VCaP (cell line): ENCODE measurements around the gene IRF2BP1.

Experiments
- H3K27ac ChIP-seq: fragments of 450-650 bp; 2 replicates; pipeline ENCODE4 v1.5.1; 2017
- TF ChIP-seq, protein P1 (sequence below): fragments of 450-650 bp; conservative IDR thresholded peaks from 2 replicates; pipeline ENCODE4 v1.5.1; 2017; ENCODE audit warnings: mild to moderate bottlenecking, moderate library complexity

IRF2BP1 gene

GRCh38 chr19:45883586-45883880 lies 2.4 kb downstream of the IRF2BP1 start:
- TF ChIP-seq, protein P1, sequence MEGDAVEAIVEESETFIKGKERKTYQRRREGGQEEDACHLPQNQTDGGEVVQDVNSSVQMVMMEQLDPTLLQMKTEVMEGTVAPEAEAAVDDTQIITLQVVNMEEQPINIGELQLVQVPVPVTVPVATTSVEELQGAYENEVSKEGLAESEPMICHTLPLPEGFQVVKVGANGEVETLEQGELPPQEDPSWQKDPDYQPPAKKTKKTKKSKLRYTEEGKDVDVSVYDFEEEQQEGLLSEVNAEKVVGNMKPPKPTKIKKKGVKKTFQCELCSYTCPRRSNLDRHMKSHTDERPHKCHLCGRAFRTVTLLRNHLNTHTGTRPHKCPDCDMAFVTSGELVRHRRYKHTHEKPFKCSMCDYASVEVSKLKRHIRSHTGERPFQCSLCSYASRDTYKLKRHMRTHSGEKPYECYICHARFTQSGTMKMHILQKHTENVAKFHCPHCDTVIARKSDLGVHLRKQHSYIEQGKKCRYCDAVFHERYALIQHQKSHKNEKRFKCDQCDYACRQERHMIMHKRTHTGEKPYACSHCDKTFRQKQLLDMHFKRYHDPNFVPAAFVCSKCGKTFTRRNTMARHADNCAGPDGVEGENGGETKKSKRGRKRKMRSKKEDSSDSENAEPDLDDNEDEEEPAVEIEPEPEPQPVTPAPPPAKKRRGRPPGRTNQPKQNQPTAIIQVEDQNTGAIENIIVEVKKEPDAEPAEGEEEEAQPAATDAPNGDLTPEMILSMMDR = no peak; the same call in none of the 2 replicates
- H3K27ac ChIP-seq = peak overlapping the region; percentile 98

DNA sequence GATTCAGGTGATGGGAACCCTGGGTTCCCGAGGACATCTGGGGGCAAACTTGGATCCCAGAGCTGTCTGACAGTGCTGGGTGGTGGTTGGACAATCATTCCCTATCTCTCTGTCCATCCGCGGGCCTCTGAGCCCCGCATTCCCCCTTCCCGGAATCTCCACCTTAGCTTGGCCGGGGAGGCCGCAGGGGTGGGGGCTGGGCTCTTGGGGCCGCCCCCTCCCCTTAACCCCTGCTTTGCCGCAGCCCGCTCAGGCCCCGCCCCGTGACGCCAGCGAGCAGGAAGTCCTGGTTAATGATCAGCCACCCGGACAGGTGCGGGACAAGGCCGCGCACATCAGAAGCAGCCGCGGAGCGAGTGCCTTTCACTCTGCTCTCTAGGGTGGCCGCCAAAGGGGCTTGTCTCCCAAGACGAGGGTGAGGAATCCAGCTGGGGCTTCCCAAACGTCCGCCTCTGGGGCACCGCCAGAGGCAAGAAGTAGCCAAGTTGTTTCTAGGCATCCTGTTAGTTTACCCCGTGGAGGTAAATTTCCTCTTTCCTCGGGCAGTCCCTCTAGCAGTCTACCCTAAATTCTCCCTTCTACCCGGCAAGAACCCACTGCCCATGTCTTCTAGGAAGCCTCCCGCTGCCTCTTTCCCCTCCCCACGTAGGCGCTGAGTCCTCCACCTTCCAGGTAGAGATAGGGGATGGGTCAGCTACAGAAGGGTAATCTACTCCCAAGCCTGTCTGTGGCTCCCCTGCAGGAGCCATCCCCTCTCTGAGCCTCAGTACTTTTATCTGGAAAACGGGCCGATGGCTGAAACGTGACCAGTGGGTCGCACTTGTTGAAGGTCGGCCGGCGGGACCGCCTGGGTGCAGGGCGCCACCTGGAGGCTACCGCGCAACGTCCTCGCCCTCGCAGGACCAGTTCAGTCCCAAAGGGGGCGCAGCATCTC lies 3.0 kb downstream of the IRF2BP1 start:
- peak overlapping the region; percentile 98 for H3K27ac ChIP-seq
- TF ChIP-seq, protein P1 = peak; percentile 99

GRCh38 chr19:45881909-45882528 lies 3.9 kb downstream of the IRF2BP1 start:
- TF ChIP-seq, protein P1 = no peak
- peak overlapping the region; percentile 98 for H3K27ac ChIP-seq

DNA sequence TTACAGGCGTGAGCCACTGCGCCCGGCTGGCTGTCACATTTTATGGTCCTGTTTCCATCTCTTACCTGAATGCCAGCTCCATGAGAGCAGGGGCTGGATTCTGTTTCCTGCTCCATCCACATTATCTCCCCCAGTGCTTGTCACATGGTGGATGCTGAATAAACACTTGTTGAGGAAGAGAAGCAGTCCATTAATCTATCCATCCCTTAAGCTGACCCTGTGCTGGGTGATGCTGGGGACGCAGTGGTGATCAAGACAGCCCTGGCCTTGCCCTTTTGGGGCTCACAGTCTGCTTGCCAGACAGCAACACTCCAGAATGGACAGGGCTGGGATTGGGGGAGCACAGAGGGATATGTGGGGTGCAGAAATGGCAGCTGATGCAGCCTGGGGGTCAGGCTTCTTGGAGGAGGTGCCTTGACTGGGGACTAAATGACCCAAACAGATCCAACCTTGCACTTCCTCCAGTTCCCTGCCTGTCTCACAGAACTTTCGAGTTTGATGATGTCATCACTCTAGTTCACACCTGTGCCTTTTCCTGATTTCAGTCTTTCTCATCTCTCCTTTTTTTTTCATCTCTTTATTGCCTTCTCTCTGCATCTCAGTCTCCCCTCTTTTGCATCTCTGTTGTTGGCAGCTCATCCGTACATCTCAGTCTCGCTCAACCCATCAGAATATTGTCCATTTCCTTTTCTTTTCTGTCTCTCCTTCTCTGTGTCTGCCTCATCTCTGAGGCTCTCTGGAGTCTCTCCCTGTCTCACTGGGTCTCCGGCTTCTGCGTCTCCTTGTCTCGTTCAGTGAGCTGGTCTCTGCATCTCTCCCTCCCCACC lies 4.6 kb downstream of the IRF2BP1 start:
- peak overlapping the region; percentile 98 for H3K27ac ChIP-seq
- TF ChIP-seq, protein P1 = no peak

- no peak overlapping the region for H3K27ac ChIP-seq
- TF ChIP-seq, protein P1 = no peak
Measured at GRCh38 chr19:45879971-45880370, 6.0 kb downstream of the IRF2BP1 start.

- peak overlapping the region; percentile 53 for H3K27ac ChIP-seq
- TF ChIP-seq, protein P1 = no peak
Measured at GRCh38 chr19:45879055-45879454, 6.9 kb downstream of the IRF2BP1 start.
